B cell (primary cell): ENCODE data around the gene CNBP. TPM values are rescaled to one million over a fixed set of nuclear protein-coding genes. Genes with fewer than 3 reads are reported as not detected.

Experiments
- ATAC-seq: fragments of 200-7000 bp; cut with Tn5 transposase; one replicate; pipeline ENCODE4 v1.10.0; 2021; ENCODE audit warnings: low read depth, mild to moderate bottlenecking, moderate number of reproducible peaks, moderate library complexity
- CTCF ChIA-PET: fragments of 350-600 bp; sonication (Branson Sonifier 250); formaldehyde crosslinking; loops from one replicate; lab custom pipeline; 2021; ENCODE audit warnings: antibody characterized with exemption, inconsistent platforms; lab: Charles Lee
- POLR2A ChIA-PET: fragments of 350-600 bp; sonication (Branson Sonifier 250); formaldehyde crosslinking; loops from one replicate; lab custom pipeline; 2021; ENCODE audit warnings: antibody characterized with exemption; lab: Charles Lee
- DNase-seq: peaks from one replicate; pipeline ENCODE4 v3.0.0; 2013
- H2AFZ ChIP-seq: 2 replicates; pipeline ENCODE4 v1.6.1; 2012; ENCODE audit warnings: mild to moderate bottlenecking, low read depth, low read length; ENCODE audit not compliant: insufficient read depth, poor library complexity, severe bottlenecking
- H3K27ac ChIP-seq, 2 donors: 1 replicate in 1 of 2; 2 replicates in 1 of 2; pipeline ENCODE4 v1.5.1; 2012 to 2013; ENCODE audit warnings: low read length in 2 of 2, mild to moderate bottlenecking in 2 of 2, moderate library complexity in 1 of 2
- H3K27me3 ChIP-seq, 4 experiments: fragments of 200-600 bp in 1 of 4; sonication (generic) in 1 of 4; replicated peaks in 1 of 4; 1 replicate in 2 of 4; 2 replicates in 2 of 4; pipeline versions ENCODE4 v1.6.1 to v1.7.0; 2013 to 2016; ENCODE audit warnings: low read length in 3 of 4, mild to moderate bottlenecking in 2 of 4, mixed read lengths in 1 of 4, moderate library complexity in 1 of 4; ENCODE audit not compliant: insufficient read depth in 4 of 4, control insufficient read depth in 3 of 4; ENCODE audit errors: control extremely low read depth in 1 of 4
- H3K36me3 ChIP-seq, 2 experiments: replicated peaks in 1 of 2; 1 replicate in 1 of 2; 2 replicates in 1 of 2; pipeline versions ENCODE4 v1.6.1 to v1.7.1; 2013; ENCODE audit warnings: low read length in 1 of 2; ENCODE audit not compliant: insufficient read depth in 2 of 2, control insufficient read depth in 1 of 2; ENCODE audit errors: control extremely low read depth in 1 of 2, extremely low read depth in 1 of 2
- H3K4me1 ChIP-seq, 2 donors: fragments of 200-600 bp in 1 of 2; sonication (generic) in 1 of 2; 1 replicate in 1 of 2; 2 replicates in 1 of 2; pipeline versions ENCODE4 v1.5.1 to v1.6.1; 2013 to 2017; ENCODE audit warnings: low read length in 2 of 2; ENCODE audit not compliant: control insufficient read depth in 2 of 2, insufficient read depth in 2 of 2
- H3K4me2 ChIP-seq: replicated peaks from 2 replicates; pipeline ENCODE3; 2012; ENCODE audit warnings: mild to moderate bottlenecking, low read depth, low read length; ENCODE audit not compliant: poor library complexity, severe bottlenecking
- H3K4me3 ChIP-seq, 5 experiments: fragments of 200-600 bp in 1 of 5; sonication (generic) in 1 of 5; 1 replicate in 3 of 5; 2 replicates in 2 of 5; pipeline versions ENCODE4 v1.5.1 to v1.7.0; 2011 to 2016; ENCODE audit warnings: low read length in 4 of 5, mild to moderate bottlenecking in 4 of 5, low read depth in 2 of 5, control low read depth in 1 of 5, moderate library complexity in 1 of 5; ENCODE audit not compliant: insufficient read depth in 1 of 5; ENCODE audit errors: control extremely low read depth in 1 of 5, extremely low read depth in 1 of 5
- H3K79me2 ChIP-seq: fragments of 200-600 bp; sonication (generic); one replicate; pipeline ENCODE4 v1.6.0; 2016; ENCODE audit warnings: low read length; ENCODE audit not compliant: control insufficient read depth, insufficient read depth
- H3K9ac ChIP-seq: fragments of 200-600 bp; sonication (generic); 2 replicates; pipeline ENCODE4 v1.6.1; 2017; ENCODE audit warnings: mild to moderate bottlenecking, low read length, moderate library complexity
- H3K9me3 ChIP-seq, 3 donors: one replicate each; pipeline versions ENCODE4 v1.6.1 to v1.7.1; 2013; ENCODE audit warnings: low read length in 2 of 3; ENCODE audit not compliant: control insufficient read depth in 2 of 3, insufficient read depth in 1 of 3; ENCODE audit errors: control extremely low read depth in 1 of 3
- H4K20me1 ChIP-seq: 2 replicates; pipeline ENCODE4 v1.6.0; 2012; ENCODE audit warnings: mild to moderate bottlenecking, low read length; ENCODE audit not compliant: insufficient read depth, control insufficient read depth, poor library complexity, severe bottlenecking
- H3K27ac Mint-ChIP-seq: one replicate; pipeline ENCODE4 v1.8.0; 2021; ENCODE audit warnings: mixed read lengths
- H3K27me3 Mint-ChIP-seq: one replicate; pipeline ENCODE4 v1.8.0; 2021; ENCODE audit warnings: mixed read lengths
- H3K4me1 Mint-ChIP-seq: one replicate; pipeline ENCODE4 v1.8.0; 2021; ENCODE audit warnings: mixed read lengths
- H3K4me3 Mint-ChIP-seq: one replicate; pipeline ENCODE4 v1.8.0; 2021; ENCODE audit warnings: mixed read lengths
- H3K9me3 Mint-ChIP-seq: one replicate; pipeline ENCODE4 v1.8.0; 2022; ENCODE audit warnings: mixed read lengths; ENCODE audit not compliant: insufficient read depth
- CTCF ChIP-seq: fragments of 200-600 bp; IDR thresholded peaks from one replicate; pipeline ENCODE4 v1.8.0; 2022; ENCODE audit warnings: antibody characterized with exemption, mild to moderate bottlenecking
- EZH2 ChIP-seq: IDR thresholded peaks from 2 replicates; pipeline ENCODE4 v1.6.1; 2012; ENCODE audit warnings: borderline replicate concordance, low read depth, mild to moderate bottlenecking, moderate library complexity, low read length; ENCODE audit not compliant: insufficient read depth, poor library complexity, severe bottlenecking
- WGBS: methylation state at CpG from one replicate; pipeline ENCODE4 v1.1.5; 2013; ENCODE audit warnings: missing lambda C conversion rate; ENCODE audit not compliant: insufficient coverage; 5-methylcytosine and 5-hydroxymethylcytosine counted together
- intact Hi-C: fragments of 100-400 bp; cut with micrococcal nuclease; formaldehyde crosslinking; loops from one replicate; pipeline ENCODE4 v1.10.0; 2022
- polyA plus RNA-seq: library from polyadenylated mRNA; depleted of rRNA; stranded (reverse); fragments of >200 nt; gene quantifications from 2 replicates; pipeline ENCODE4 v1.2.3, GENCODE V29; 2012
- total RNA-seq, 2 donors: library from RNA; stranded (reverse); fragments of 120-200 nt in 1 of 2; gene quantifications; 1 replicate in 1 of 2; 2 replicates in 1 of 2; pipeline versions ENCODE4 v1.2.3 to v1.2.4, GENCODE V29; 2013 to 2022

The CNBP gene
- total and polyA plus RNA-seq, 2 donors (not counting 1 experiment from before 2014, with no cell fraction given), result 167 to 304 TPM

GRCh38 chr3:129130291-129130813 lies 53.3 kb downstream of the CNBP start:
- H3K27ac Mint-ChIP-seq, result no peak overlapping the region
- H3K9me3 Mint-ChIP-seq, result no peaks in the 10 kb centered on the region
- no peaks in the 10 kb centered on the region for H3K4me1 ChIP-seq
- H3K4me1 Mint-ChIP-seq, result no peaks in the 10 kb centered on the region
- no peak overlapping the region for H2AFZ ChIP-seq
- H3K9me3 ChIP-seq, result no peaks in the 10 kb centered on the region
- H4K20me1 ChIP-seq, result peaks cover 11% of the 10 kb centered on the region
- H3K27ac ChIP-seq, result no peak overlapping the region
- ATAC-seq (no peak), DNase-seq (no peak)
- WGBS, result 95% methylated on average over 7 of the region's 13 CpGs
- H3K27me3 Mint-ChIP-seq, result no peaks in the 10 kb centered on the region
- POLR2A ChIA-PET, result no interaction called here
- H3K9ac ChIP-seq, result no peak overlapping the region
- H3K36me3 ChIP-seq, result peaks cover 29 to 67% of the 10 kb centered on the region in 2 experiments
- no peaks in the 10 kb centered on the region for H3K27me3 ChIP-seq
- no peak overlapping the region for H3K4me2 ChIP-seq
- H3K4me3 Mint-ChIP-seq, result no peak overlapping the region
- H3K79me2 ChIP-seq, result no peaks in the 10 kb centered on the region
- TF ChIP-seq CTCF, result no peak
- TF ChIP-seq EZH2, result no peak
- H3K4me3 ChIP-seq, result no peak overlapping the region
- intact Hi-C loops, result no loop called here
- CTCF ChIA-PET, result no interaction called here

- no peak for ATAC-seq
- Histone ChIP-seq H3K9ac (no peak overlapping the region), H4K20me1 (peaks cover 11% of the 10 kb centered on the region), H2AFZ (no peak overlapping the region), H3K27ac (no peak overlapping the region), H3K4me1 (peaks cover 2% of the 10 kb centered on the region in 2 donors), H3K36me3 (peaks cover 21 to 49% of the 10 kb centered on the region in 2 experiments), H3K79me2 (no peaks in the 10 kb centered on the region), H3K27me3 (no peaks in the 10 kb centered on the region), H3K4me3 (no peak overlapping the region), H3K4me2 (no peak overlapping the region), H3K9me3 (no peaks in the 10 kb centered on the region)
- intact Hi-C loops, result no loop called here
- H3K27me3 Mint-ChIP-seq, result no peaks in the 10 kb centered on the region
- H3K4me3 Mint-ChIP-seq, result no peak overlapping the region
- no peak for DNase-seq
- H3K9me3 Mint-ChIP-seq, result no peaks in the 10 kb centered on the region
- peaks cover 3% of the 10 kb centered on the region for H3K4me1 Mint-ChIP-seq
- ChIA-PET CTCF (no interaction called here), POLR2A (no interaction called here)
- 98% methylated on average over 15 of the region's 16 CpGs for WGBS
- H3K27ac Mint-ChIP-seq, result no peak overlapping the region
- TF ChIP-seq EZH2 (no peak), CTCF (no peak)
These were observed 55.1 kb downstream of the CNBP start for GRCh38 chr3:129128357-129129155.
